Astrocyte of the spinal cord (primary cell): Measurements from ENCODE around the gene CCSAP.

Experiments used
- DNase-seq: peaks from one replicate; pipeline ENCODE4 v3.0.0; 2011; ENCODE audit warnings: low read depth, low spot score
- H3K4me3 ChIP-seq: 2 replicates; pipeline ENCODE4 v1.5.1; 2011; ENCODE audit warnings: low read depth, mild to moderate bottlenecking, low read length, moderate library complexity
- CTCF ChIP-seq: IDR thresholded peaks from 2 replicates; pipeline ENCODE4 v1.5.1; 2012; ENCODE audit warnings: low read depth, mild to moderate bottlenecking, low read length, inconsistent platforms
- in situ Hi-C: cut with HindIII; loops from 2 replicates; pipeline ENCODE4 v1.10.0; 2017; ENCODE audit warnings: low sequenced_read_pairs

The CCSAP gene

GRCh38 chr1:229365569-229365968 lies 22.7 kb upstream of the CCSAP start:
- no peak for DNase-seq
- no peak for TF ChIP-seq CTCF
- no peak overlapping the region for H3K4me3 ChIP-seq
- in situ Hi-C loops = no loop called here

DNA sequence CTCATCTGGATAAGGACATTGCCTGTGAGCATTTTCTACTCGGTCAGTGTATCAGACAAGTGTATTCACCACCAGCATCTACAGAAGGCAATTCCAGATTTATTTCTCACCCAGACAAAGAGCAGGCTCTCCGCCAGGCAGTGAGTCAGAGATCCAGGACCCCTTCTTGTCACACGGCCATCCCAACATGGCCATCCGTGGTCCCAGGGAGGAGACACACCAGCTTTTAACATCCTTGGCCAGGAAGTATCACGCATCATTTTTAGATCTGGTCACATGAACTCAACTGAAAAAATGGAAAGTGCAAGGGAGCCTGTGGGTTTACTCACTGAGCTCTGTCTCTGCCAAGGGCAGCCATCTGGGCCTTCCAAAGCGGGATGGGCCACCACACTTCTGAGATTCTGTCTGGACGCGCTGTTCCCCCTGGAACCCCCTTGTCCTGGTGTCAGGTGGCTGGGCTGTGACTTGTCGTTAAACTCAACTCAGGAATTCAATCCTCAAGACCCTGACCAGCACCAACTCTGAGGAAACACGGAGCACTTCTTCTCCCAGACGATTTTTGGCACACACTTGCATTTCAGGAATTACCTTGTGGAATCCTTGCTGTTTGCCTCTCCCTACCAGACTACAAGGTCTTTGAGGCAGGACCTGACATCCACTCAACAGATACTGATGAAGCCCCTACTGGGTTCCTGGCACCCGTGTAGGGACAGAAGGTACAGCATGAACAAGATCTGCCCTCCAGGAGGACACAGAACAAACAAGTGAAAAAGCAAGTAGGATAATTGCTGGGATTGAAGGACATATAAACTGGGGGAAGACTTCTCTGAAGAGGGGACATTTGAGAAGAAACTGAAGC lies 21.6 kb upstream of the CCSAP start:
- no peak for TF ChIP-seq CTCF
- DNase-seq = no peak
- no peak overlapping the region for H3K4me3 ChIP-seq
- in situ Hi-C loops = no loop called here

GRCh38 chr1:229363723-229364122 lies 20.9 kb upstream of the CCSAP start:
- in situ Hi-C loops = no loop called here
- peak; percentile 1 for DNase-seq
- H3K4me3 ChIP-seq = no peak overlapping the region
- TF ChIP-seq CTCF = no peak

GRCh38 chr1:229360420-229360819 lies 17.6 kb upstream of the CCSAP start:
- no peak for TF ChIP-seq CTCF
- H3K4me3 ChIP-seq = no peak overlapping the region
- in situ Hi-C loops = no loop called here
- DNase-seq = no peak

- in situ Hi-C loops = no loop called here
- no peak for DNase-seq
- H3K4me3 ChIP-seq = no peak overlapping the region
- TF ChIP-seq CTCF = no peak
Observed at GRCh38 chr1:229355661-229356060, 12.8 kb upstream of the CCSAP start.

DNA sequence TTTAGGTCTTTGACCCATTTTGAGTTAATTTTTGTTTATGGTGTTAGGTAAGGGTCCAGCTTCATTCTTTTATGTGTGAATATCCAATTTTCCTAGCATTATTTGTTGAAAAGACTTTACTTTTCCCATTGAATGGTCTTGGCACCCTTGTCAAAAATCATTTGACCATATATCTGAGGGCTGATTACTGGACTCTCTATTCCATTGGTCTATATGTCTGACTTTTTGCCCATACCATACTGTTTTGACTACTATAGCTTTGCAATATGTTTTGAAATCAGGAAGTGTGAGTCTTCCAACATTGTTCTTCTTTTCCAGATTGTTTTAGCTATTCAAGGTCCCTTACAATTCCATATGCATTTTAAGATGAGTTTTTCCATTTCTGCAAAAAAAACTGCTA lies 11.4 kb upstream of the CCSAP start:
- DNase-seq = no peak
- no peak for TF ChIP-seq CTCF

More for the DNA sequence above, 11.4 kb upstream of the CCSAP start:
- in situ Hi-C loops = no loop called here
- no peak overlapping the region for H3K4me3 ChIP-seq
